Measurements from ENCODE around the gene KCNIP1. TPM values are rescaled to one million over a fixed set of nuclear protein-coding genes. Genes with fewer than 3 reads are reported as not detected.

Gene KCNIP1
- polyA plus RNA-seq, 1 of the 3 experiments (the other 2 are of a cell fraction), result 1.3 TPM

DNA sequence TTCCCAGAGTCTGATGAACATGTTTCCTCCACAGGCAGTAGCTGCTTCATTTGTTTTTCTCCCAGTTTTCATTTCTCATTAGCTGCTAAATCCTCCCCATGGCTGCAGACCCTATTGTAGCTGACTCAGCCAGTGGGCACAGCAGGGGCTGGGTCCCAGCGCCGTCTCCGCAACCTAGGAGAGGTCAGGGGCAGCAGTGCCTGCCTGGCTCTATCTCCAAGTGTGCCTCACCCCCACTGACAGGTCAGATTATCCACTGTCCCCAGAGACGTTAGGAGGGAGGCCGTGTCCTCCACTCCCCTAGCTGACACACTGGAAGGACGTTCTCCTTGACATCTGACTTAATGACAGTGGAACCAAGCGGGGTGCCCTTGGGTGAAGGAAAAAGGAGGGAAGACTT is 31.1 kb downstream of the KCNIP1 start:
- TF ChIP-seq FOXM1 (IDR thresholded peaks at IDR 0.05; ENCODE audit: low read depth) (no peak), FOXJ3 (CRISPR knock-in tag; IDR thresholded peaks at IDR 0.05) (no peak), TEAD4 (IDR thresholded peaks at IDR 0.05; ENCODE audit: borderline replicate concordance, insufficient read depth) (no peak), EP300 (IDR thresholded peaks at IDR 0.05; ENCODE audit: borderline replicate concordance in 1 of 2, low read depth in 1 of 2, low read length in 1 of 2) (no peak), TAF1 (IDR thresholded peaks at IDR 0.05; ENCODE audit: borderline replicate concordance, low read depth, low read length) (no peak), RAD21 (IDR thresholded peaks at IDR 0.05; ENCODE audit: low read length) (no peak), MEF2A (IDR thresholded peaks at IDR 0.05; ENCODE audit: borderline replicate concordance, low read depth) (no peak), YY1 (IDR thresholded peaks at IDR 0.05; ENCODE audit: low read depth) (no peak), PBX3 (IDR thresholded peaks at IDR 0.05) (no peak), ELF1 (IDR thresholded peaks at IDR 0.05) (no peak)
- TF ChIP-seq, protein P1, sequence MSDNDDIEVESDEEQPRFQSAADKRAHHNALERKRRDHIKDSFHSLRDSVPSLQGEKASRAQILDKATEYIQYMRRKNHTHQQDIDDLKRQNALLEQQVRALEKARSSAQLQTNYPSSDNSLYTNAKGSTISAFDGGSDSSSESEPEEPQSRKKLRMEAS (IDR thresholded peaks at IDR 0.05; ENCODE audit: low read depth), result no peak
- no peak overlapping the region for H3K4me3 ChIP-seq (ENCODE audit: low read depth in 2 of 2, low read length in 1 of 2)
- H3K4me2 ChIP-seq, result no peak overlapping the region
- H3K9me2 ChIP-seq, result no peaks in the 10 kb centered on the region
- H2AFZ ChIP-seq (ENCODE audit: low read depth), result no peak overlapping the region
- H4K20me1 ChIP-seq (ENCODE audit: insufficient read depth), result no peaks in the 10 kb centered on the region
- no peaks in the 10 kb centered on the region for H3K27me3 ChIP-seq (ENCODE audit: insufficient read depth)
- no peak overlapping the region for H3K9ac ChIP-seq
- WGBS (ENCODE audit: low lambda C conversion rate), result 66% methylated on average over 5 of the region's 7 CpGs
- no peaks in the 10 kb centered on the region for H3F3A ChIP-seq (replicated peaks; ENCODE audit: insufficient read depth)
- no peaks in the 10 kb centered on the region for H3K36me3 ChIP-seq (replicated peaks in 1 of 2; ENCODE audit: control insufficient read depth in 1 of 2, insufficient read depth in 2 of 2, low read length in 1 of 2)
- DNase-seq, result no peak
- H3K79me2 ChIP-seq (ENCODE audit: insufficient read depth), result no peaks in the 10 kb centered on the region
- H3K27ac ChIP-seq (ENCODE audit: low read depth in 2 of 2, low read length in 1 of 2), result no peak overlapping the region
- ChIA-PET POLR2A (no interaction called here), CTCF (no interaction called here)
- H3K4me1 ChIP-seq (ENCODE audit: control insufficient read depth in 1 of 2, insufficient read depth in 2 of 2, low read depth in 1 of 2, low read length in 1 of 2), result no peaks in the 10 kb centered on the region; a peak in 1 of 4 replicates
- H3K9me3 ChIP-seq, result no peaks in the 10 kb centered on the region

DNA sequence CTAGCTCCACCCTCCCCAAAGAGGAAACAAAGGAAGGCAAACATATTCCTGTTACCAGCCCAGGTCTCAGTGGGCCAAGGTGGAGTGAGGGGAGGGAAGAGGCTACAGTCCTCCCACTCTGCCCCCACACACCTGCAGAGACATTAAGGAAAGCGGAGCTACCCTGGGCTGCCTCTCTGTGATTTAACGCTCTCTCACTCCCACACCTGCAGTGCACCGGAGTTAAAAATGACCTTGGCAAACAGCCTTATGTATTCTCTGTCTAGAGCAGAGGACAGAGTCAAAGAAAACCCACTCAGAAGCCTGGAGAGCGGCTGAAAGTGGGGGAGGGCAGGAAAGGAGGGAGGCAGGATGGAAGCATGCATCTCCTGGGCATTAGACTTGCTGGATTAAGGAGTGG is 32.7 kb downstream of the KCNIP1 start:
- Histone ChIP-seq H3F3A (replicated peaks; ENCODE audit: insufficient read depth) (no peaks in the 10 kb centered on the region), H3K36me3 (replicated peaks in 1 of 2; ENCODE audit: control insufficient read depth in 1 of 2, insufficient read depth in 2 of 2, low read length in 1 of 2) (no peaks in the 10 kb centered on the region), H3K9ac (no peak overlapping the region), H3K27me3 (ENCODE audit: insufficient read depth) (no peaks in the 10 kb centered on the region), H3K27ac (ENCODE audit: low read depth in 2 of 2, low read length in 1 of 2) (no peak overlapping the region), H3K9me3 (no peaks in the 10 kb centered on the region), H3K4me3 (ENCODE audit: low read depth in 2 of 2, low read length in 1 of 2) (no peak overlapping the region), H3K4me2 (no peak overlapping the region), H3K4me1 (ENCODE audit: control insufficient read depth in 1 of 2, insufficient read depth in 2 of 2, low read depth in 1 of 2, low read length in 1 of 2) (no peaks in the 10 kb centered on the region; a peak in 1 of 4 replicates), H2AFZ (ENCODE audit: low read depth) (no peak overlapping the region), H3K79me2 (ENCODE audit: insufficient read depth) (no peaks in the 10 kb centered on the region), H4K20me1 (ENCODE audit: insufficient read depth) (no peaks in the 10 kb centered on the region), H3K9me2 (no peaks in the 10 kb centered on the region)
- TF ChIP-seq MXI1 (IDR thresholded peaks at IDR 0.05; ENCODE audit: low read depth, low read length) (no peak), RCOR1 (IDR thresholded peaks at IDR 0.05; ENCODE audit: low read length) (no peak), MEF2A (IDR thresholded peaks at IDR 0.05; ENCODE audit: borderline replicate concordance, low read depth) (no peak), GATA2 (CRISPR knock-in tag; IDR thresholded peaks at IDR 0.05) (no peak), TCF12 (IDR thresholded peaks at IDR 0.05) (no peak), SIN3A (IDR thresholded peaks at IDR 0.05; ENCODE audit: borderline replicate concordance, low read depth, low read length) (no peak)
- TF ChIP-seq, protein P2, sequence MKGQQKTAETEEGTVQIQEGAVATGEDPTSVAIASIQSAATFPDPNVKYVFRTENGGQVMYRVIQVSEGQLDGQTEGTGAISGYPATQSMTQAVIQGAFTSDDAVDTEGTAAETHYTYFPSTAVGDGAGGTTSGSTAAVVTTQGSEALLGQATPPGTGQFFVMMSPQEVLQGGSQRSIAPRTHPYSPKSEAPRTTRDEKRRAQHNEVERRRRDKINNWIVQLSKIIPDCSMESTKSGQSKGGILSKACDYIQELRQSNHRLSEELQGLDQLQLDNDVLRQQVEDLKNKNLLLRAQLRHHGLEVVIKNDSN (IDR thresholded peaks at IDR 0.05; ENCODE audit: borderline replicate concordance, low read depth), result no peak
- no peak for DNase-seq
- ChIA-PET POLR2A (no interaction called here), CTCF (interaction anchor here (0.7 kb wide), 1 partner anchor 41 kb away, joined by 3 read pairs; no protein-coding TSS in a partner anchor)
- 74% methylated on average over 4 of the region's 4 CpGs for WGBS (ENCODE audit: low lambda C conversion rate)

Data from SK-N-SH (cell line).